Heart left ventricle (tissue), 16 donors: ENCODE measurements around the gene NUCB2. TPM values are rescaled to one million over a fixed set of nuclear protein-coding genes. Genes with fewer than 3 reads are reported as not detected.
"Not testable (repeated sequence)": the region's sequence is repeated elsewhere in the genome, so short reads cannot be mapped to it uniquely, and the experiment has no call there.

Experiments used
- ATAC-seq, 4 donors: fragments of 200-7000 bp; cut with Tn5 transposase; one replicate each; pipeline ENCODE4 v1.9.1; 2020 to 2022; ENCODE audit warnings: moderate library complexity in 4 of 4, mild to moderate bottlenecking in 3 of 4, moderate number of reproducible peaks in 1 of 4
- DNase-seq, 5 donors: peaks; one replicate each; pipeline ENCODE4 v3.0.0-alpha.2; 2020
- H3K27ac ChIP-seq, 12 donors: fragments of 200-600 bp; sonication (generic) in 4 of 12; one replicate each; pipeline versions ENCODE4 v1.5.0 to v1.8.0; 2016 to 2022; ENCODE audit warnings: mild to moderate bottlenecking in 2 of 12
- H3K27me3 ChIP-seq, 9 donors: fragments of 200-600 bp; sonication (generic) in 2 of 9; one replicate each; pipeline versions ENCODE4 v1.5.1 to v1.8.0; 2016 to 2022; ENCODE audit warnings: mild to moderate bottlenecking in 3 of 9
- H3K36me3 ChIP-seq, 9 donors: fragments of 200-600 bp; sonication (generic) in 2 of 9; one replicate each; pipeline versions ENCODE4 v1.5.0 to v1.8.0; 2018 to 2022; ENCODE audit warnings: mild to moderate bottlenecking in 2 of 9
- H3K4me1 ChIP-seq, 12 donors: fragments of 200-600 bp; sonication (generic) in 4 of 12; one replicate each; pipeline versions ENCODE4 v1.5.0 to v1.8.0; 2016 to 2022; ENCODE audit warnings: mild to moderate bottlenecking in 3 of 12
- H3K4me3 ChIP-seq, 12 donors: fragments of 200-600 bp; sonication (generic) in 4 of 12; one replicate each; pipeline versions ENCODE4 v1.5.0 to v1.8.0; 2017 to 2022; ENCODE audit warnings: mild to moderate bottlenecking in 9 of 12, moderate library complexity in 4 of 12
- H3K9me3 ChIP-seq, 12 donors: fragments of 200-600 bp; sonication (generic) in 4 of 12; one replicate each; pipeline versions ENCODE4 v1.5.0 to v1.8.0; 2016 to 2022; ENCODE audit warnings: mild to moderate bottlenecking in 1 of 12
- CTCF ChIP-seq, 12 donors: fragments of 200-600 bp; sonication (generic) in 4 of 12; IDR thresholded peaks; one replicate each; pipeline versions ENCODE4 v1.5.0 to v1.8.0; 2018 to 2022; ENCODE audit warnings: antibody characterized with exemption in 12 of 12, mild to moderate bottlenecking in 5 of 12
- POLR2A ChIP-seq, 2 donors: fragments of 450-650 bp; IDR thresholded peaks; one replicate each; pipeline ENCODE4 v1.6.1; 2017; ENCODE audit warnings: antibody characterized with exemption in 2 of 2, mild to moderate bottlenecking in 2 of 2, moderate library complexity in 2 of 2
- WGBS, 4 donors: extraction: QIAGEN DNeasy Blood & Tissue Kit in 2 of 4; methylation state at CpG; one replicate each; pipeline versions ENCODE4 v1.1.5 to v1.1.7; 2013 to 2018; 5-methylcytosine and 5-hydroxymethylcytosine counted together
- intact Hi-C, 10 donors: fragments of 100-400 bp; cut with DNase I; formaldehyde crosslinking; loops; one replicate each; pipeline versions ENCODE4 v1.11.1 to v1.14.2; 2022
- long read RNA-seq, 3 donors: library from polyadenylated mRNA; unstranded; transcript quantifications; one replicate each; pipeline ENCODE4 v2.0.0, GENCODE V29; 2020 to 2021
- polyA plus RNA-seq, 2 donors: library from polyadenylated mRNA; stranded (reverse); fragments of 200-250 nt; gene quantifications; one replicate each; pipeline ENCODE4 v1.2.3, GENCODE V29; 2013
- total RNA-seq, 9 donors: library from RNA; depleted of rRNA in 2 of 9; stranded (reverse); fragments of >200 nt in 2 of 9; fragmentation: NEBNext Ultra II Directional in 3 of 9; extraction: Animal tissue kit (Norgen Biotek cat#: 25700) in 3 of 9; gene quantifications; one replicate each; pipeline versions ENCODE4 v1.1.0 to v1.2.4, GENCODE V29; 2016 to 2023
- donor health status: ischemic (EF 13 %, LVEDD 7.1; RV severe dilation, severe dysfunction).
- donor health status: healthy with polysubstance abuse.
- donor health status: DM: no; HTN: yes; CAD: no.
- donor health status: DM: no; HTN: no; CAD: no.
- donor health status: ischemic (EF 25% LVEDD 6.9; RV normal size, moderate dysfunction).
- donor health status: ischemic (EF 25% LVEDD 5.7; RV mildly dilated, moderate dysfunction).
- donor health status: healthy.
- donor health status: DM: yes; HTN: yes; CAD: no.
- donor health status: ischemic (EF 35%, LVEDD 5.7; RV mildly dilated, moderate dysfunction).
- donor health status: nonischemic (EF 11% LVEDD 7.7; RV severe dilation, severe dysfunction).
- donor health status: DM: yes; HTN: yes; CAD: no.
- donor health status: PGD.
- donor health status: ischemic (EF 29% LVEDD 5.4; RV normal size, mild dysfunction).
- donor health status: nonischemic (EF 23%, LVEDD 6.1; RV moderate dilation, normal function).

NUCB2 gene
- 100 to 1,000 TPM in 3 of 9 donors, 10 to 100 TPM in 6; 41.4 to 180 (median 85.4) TPM for total RNA-seq
- polyA plus RNA-seq: 100 to 1,000 TPM in 1 of 2 donors, 10 to 100 TPM in 1; 87.0 to 135 TPM
- long read RNA-seq, donor 1, transcript NUCB2-208 (14 exons, 2,274 nt): major isoform, 26 of 88 reads
- long read RNA-seq, donor 1, partial matches to known transcripts: 30 of 88 reads
- long read RNA-seq, donor 1, other reads (novel, unspliced or antisense): 30 of 88 reads
- long read RNA-seq, donor 2, transcript NUCB2-208 (14 exons, 2,274 nt): major isoform, 13 of 82 reads
- long read RNA-seq, donor 2, partial matches to known transcripts: 29 of 82 reads
- long read RNA-seq, donor 2, other reads (novel, unspliced or antisense): 40 of 82 reads
- long read RNA-seq, donor 3, transcript NUCB2-208 (14 exons, 2,274 nt): major isoform, 26 of 64 reads
- long read RNA-seq, donor 3, partial matches to known transcripts: 13 of 64 reads
- long read RNA-seq, donor 3, other reads (novel, unspliced or antisense): 25 of 64 reads

GRCh38 chr11:17276236-17277023 lies at the start of gene NUCB2:
Gene NUCB2, plus strand, starts transcription at chr11:17276739. Its CDS starts 18,585 bp downstream, at chr11:17295324.
- TF ChIP-seq CTCF (IDR thresholded peaks at IDR 0.05) (peak in 1 of 12 donors; percentile 2), POLR2A (IDR thresholded peaks at IDR 0.05) (peak in 1 of 2 donors; percentile 92)
- peaks cover 0 to 45% (median 9%) of the 10 kb centered on the region in 12 donors for H3K4me1 ChIP-seq
- DNase-seq (peak; percentile 98 to 99 (median 98)), ATAC-seq (peak; percentile 98 to 99 (median 99))
- peak within 1 kb of the TSS; percentile 76 to 96 (median 90) for H3K27ac ChIP-seq
- no peaks in the 10 kb centered on the region for H3K9me3 ChIP-seq
- H3K4me3 ChIP-seq: peak within 1 kb of the TSS; percentile 66 to 97 (median 86)
- intact Hi-C loops: loop anchor here in 3 of 10 donors (2.0 to 5.0 kb wide), 4 partner anchors 69 to 199 kb away; partner anchors contain the start of genes NCR3LG1 (in 2 of the 3), PIK3C2A (in 1 of the 3) and RPS13 (in 1 of the 3)
- 0 to 1% (median 0%) methylated on average over 26 to 75 of the region's 75 CpGs for WGBS, 4 donors
- no peaks in the 10 kb centered on the region for H3K27me3 ChIP-seq
- peaks cover 0 to 1% (median 0%) of the 10 kb centered on the region in 9 donors for H3K36me3 ChIP-seq

GRCh38 chr11:17228186-17228925 lies 48.2 kb upstream of the NUCB2 start:
- not testable (repeated sequence) for H3K9me3 ChIP-seq, ATAC-seq, H3K27me3 ChIP-seq, H3K36me3 ChIP-seq, H3K27ac ChIP-seq, DNase-seq, H3K4me3 ChIP-seq
- intact Hi-C loops: loop anchor here in 1 of 10 donors (5.0 kb wide), 1 partner anchor 274 kb away; no protein-coding TSS in a partner anchor
- WGBS, 4 donors: 94 to 97% (median 96%) methylated on average over 32 to 38 of the region's 38 CpGs
- peaks cover 0 to 14% (median 2%) of the 10 kb centered on the region in 12 donors for H3K4me1 ChIP-seq

GRCh38 chr11:17229481-17230152 lies 46.9 kb upstream of the NUCB2 start:
- intact Hi-C loops: loop anchor here in 7 of 10 donors (2.0 to 10.0 kb wide), 8 partner anchors 123 to 298 kb away; partner anchors contain the start of gene NCR3LG1 (in 2 of the 7)
- peaks cover 0 to 11% (median 1%) of the 10 kb centered on the region in 12 donors for H3K4me1 ChIP-seq
- H3K4me3 ChIP-seq: no peak overlapping the region
- H3K9me3 ChIP-seq: no peaks in the 10 kb centered on the region
- H3K27me3 ChIP-seq: no peaks in the 10 kb centered on the region
- no peak for DNase-seq
- 59 to 76% (median 72%) methylated on average over 7 of the region's 7 CpGs for WGBS, 4 donors
- no peak for ATAC-seq
- H3K36me3 ChIP-seq: no peaks in the 10 kb centered on the region
- TF ChIP-seq CTCF (IDR thresholded peaks at IDR 0.05) (no peak), POLR2A (IDR thresholded peaks at IDR 0.05) (no peak)
- H3K27ac ChIP-seq: peak overlapping the region in 1 of 12 donors; percentile 24
